Ramos (cell line): ENCODE data around the gene GSE1.

Experiments used
- in situ Hi-C: fragments of 300-500 bp; cut with MboI; formaldehyde crosslinking; loops from one replicate; pipeline ENCODE4 v1.14.3; 2022; ENCODE audit warnings: low sequenced_read_pairs; ENCODE audit not compliant: unreplicated experiment

GSE1 gene

GRCh38 chr16:85615014-85615851 lies 2.1 kb downstream of the GSE1 start:
- in situ Hi-C loops, result no loop called here

- in situ Hi-C loops, result no loop called here
These were observed 2.9 kb downstream of the GSE1 start for GRCh38 chr16:85615852-85616606.

- in situ Hi-C loops, result no loop called here
These were observed 3.6 kb downstream of the GSE1 start for GRCh38 chr16:85616607-85617321.

GRCh38 chr16:85617948-85618347 lies 4.8 kb downstream of the GSE1 start:
- in situ Hi-C loops, result no loop called here

GRCh38 chr16:85618521-85618920 lies 5.4 kb downstream of the GSE1 start:
- in situ Hi-C loops, result no loop called here

GRCh38 chr16:85619101-85619891 lies 6.2 kb downstream of the GSE1 start:
- in situ Hi-C loops, result no loop called here

- in situ Hi-C loops, result no loop called here
These were observed 7.3 kb downstream of the GSE1 start for GRCh38 chr16:85620374-85620773.

- in situ Hi-C loops, result no loop called here
These were observed 8.7 kb downstream of the GSE1 start for GRCh38 chr16:85621698-85622428.

GRCh38 chr16:85622683-85623082 lies 9.6 kb downstream of the GSE1 start:
- in situ Hi-C loops, result no loop called here

GRCh38 chr16:85623250-85623649 lies 10.1 kb downstream of the GSE1 start:
- in situ Hi-C loops, result no loop called here

GRCh38 chr16:85623997-85624601 lies 11.0 kb downstream of the GSE1 start:
- in situ Hi-C loops, result no loop called here

- in situ Hi-C loops, result no loop called here
These were observed 11.5 kb downstream of the GSE1 start for GRCh38 chr16:85624646-85625045.

- in situ Hi-C loops, result no loop called here
These were observed 11.9 kb downstream of the GSE1 start for GRCh38 chr16:85625053-85625452.

- in situ Hi-C loops, result no loop called here
These were observed 12.5 kb downstream of the GSE1 start for GRCh38 chr16:85625485-85626117.

GRCh38 chr16:85626191-85626981 lies 13.3 kb downstream of the GSE1 start:
- in situ Hi-C loops, result no loop called here

- in situ Hi-C loops, result no loop called here
These were observed 14.0 kb downstream of the GSE1 start for GRCh38 chr16:85627089-85627488.

- in situ Hi-C loops, result no loop called here
These were observed 14.6 kb downstream of the GSE1 start for GRCh38 chr16:85627526-85628264.
